ENCODE results near the gene SPSB2. TPM values are rescaled to one million over a fixed set of nuclear protein-coding genes. Genes with fewer than 3 reads are reported as not detected.

The SPSB2 gene
- total and polyA plus RNA-seq, 12 donors, result 2.5 to 24.5 (median 16.0) TPM

GRCh38 chr12:6834873-6835272, 38.2 kb downstream of the SPSB2 start:
- TF ChIP-seq CTCF (IDR thresholded peaks at IDR 0.05) (no peak), POLR2A (IDR thresholded peaks at IDR 0.05) (no peak)
- Histone ChIP-seq H3K36me3 (replicated peaks in 1 of 2) (peaks cover 0 to 30% of the 10 kb centered on the region in 2 donors), H3K9me3 (replicated peaks in 1 of 3) (no peaks in the 10 kb centered on the region), H3K27ac (no peak overlapping the region), H3K4me1 (replicated peaks in 1 of 2) (peaks cover 3 to 10% of the 10 kb centered on the region in 2 donors), H3K27me3 (no peaks in the 10 kb centered on the region), H3K4me3 (no peak overlapping the region)
- 80 to 89% (median 82%) methylated on average over 5 of the region's 5 CpGs for WGBS, 4 donors
- DNase-seq, result no peak
- intact Hi-C loops (cut with DNase I), result loop anchor here in 1 of 2 donors (5.0 kb wide), 1 partner anchor 208 kb away; no protein-coding TSS in a partner anchor

- H3K4me1 ChIP-seq (replicated peaks in 1 of 2), result peaks cover 3 to 10% of the 10 kb centered on the region in 2 donors
- no peaks in the 10 kb centered on the region for H3K9me3 ChIP-seq (replicated peaks in 1 of 3)
- H3K27me3 ChIP-seq, result no peaks in the 10 kb centered on the region
- WGBS, 4 donors, result 71 to 93% (median 87%) methylated on average over 1 of the region's 1 CpG
- no peak overlapping the region for H3K4me3 ChIP-seq
- TF ChIP-seq CTCF (IDR thresholded peaks at IDR 0.05), result no peak
- no peak for TF ChIP-seq POLR2A (IDR thresholded peaks at IDR 0.05)
- intact Hi-C loops (cut with DNase I), result no loop called here
- peaks cover 0 to 27% of the 10 kb centered on the region in 2 donors for H3K36me3 ChIP-seq (replicated peaks in 1 of 2)
- DNase-seq, result no peak
- H3K27ac ChIP-seq, result peak overlapping the region in 1 of 5 donors; percentile 58
These were observed 38.8 kb downstream of the SPSB2 start for GRCh38 chr12:6834254-6834653.

GRCh38 chr12:6833189-6833890, 39.8 kb downstream of the SPSB2 start:
- H3K36me3 ChIP-seq (replicated peaks in 1 of 2), result peaks cover 0 to 20% of the 10 kb centered on the region in 2 donors
- H3K4me3 ChIP-seq, result no peak overlapping the region
- H3K4me1 ChIP-seq (replicated peaks in 1 of 2), result peaks cover 3 to 10% of the 10 kb centered on the region in 2 donors
- WGBS, 4 donors, result 38 to 60% (median 49%) methylated on average over 4 to 6 of the region's 6 CpGs
- peak overlapping the region in 2 of 5 donors; percentile 8 to 58 for H3K27ac ChIP-seq
- H3K27me3 ChIP-seq, result no peaks in the 10 kb centered on the region
- intact Hi-C loops (cut with DNase I), result no loop called here
- TF ChIP-seq POLR2A (IDR thresholded peaks at IDR 0.05), result no peak
- no peak for TF ChIP-seq CTCF (IDR thresholded peaks at IDR 0.05)
- no peak for DNase-seq
- H3K9me3 ChIP-seq (replicated peaks in 1 of 3), result no peaks in the 10 kb centered on the region

- WGBS, 4 donors, result 71 to 97% (median 92%) methylated on average over 4 of the region's 4 CpGs
- peaks cover 3 to 14% of the 10 kb centered on the region in 2 donors for H3K4me1 ChIP-seq (replicated peaks in 1 of 2)
- no peak for TF ChIP-seq POLR2A (IDR thresholded peaks at IDR 0.05)
- no peak for TF ChIP-seq CTCF (IDR thresholded peaks at IDR 0.05)
- no peak overlapping the region for H3K4me3 ChIP-seq
- no peaks in the 10 kb centered on the region for H3K27me3 ChIP-seq
- H3K9me3 ChIP-seq (replicated peaks in 1 of 3), result no peaks in the 10 kb centered on the region
- intact Hi-C loops (cut with DNase I), result no loop called here
- no peak overlapping the region for H3K27ac ChIP-seq
- DNase-seq, result no peak
- peaks cover 0 to 9% of the 10 kb centered on the region in 2 donors for H3K36me3 ChIP-seq (replicated peaks in 1 of 2)
These were observed 41.0 kb downstream of the SPSB2 start for GRCh38 chr12:6832125-6832524.

All from adrenal gland (tissue), 12 donors.